IMR-90 (cell line): Measurements from ENCODE around the gene MDH1B. TPM values are rescaled to one million over a fixed set of nuclear protein-coding genes. Genes with fewer than 3 reads are reported as not detected.

Experiments used
- ATAC-seq: fragments of 200-7000 bp; cut with Tn5 transposase; 2 replicates; pipeline ENCODE4 v1.9.1; 2020; ENCODE audit warnings: low read depth, mild to moderate bottlenecking, moderate library complexity
- BruUV-seq: library from RNA; stranded (reverse); fragments of 400-500 nt; replicated peaks from 2 replicates; lab custom pipeline; 2021; lab: Mats Ljungman, UMichigan
- CTCF ChIA-PET: fragments of 300-600 bp; formaldehyde crosslinking; extraction: SDS; loops from one replicate; lab custom pipeline; 2021; ENCODE audit warnings: antibody characterized with exemption; lab: Yijun Ruan, JAX
- POLR2A ChIA-PET: fragments of 300-600 bp; sonication (Branson Sonifier 250); formaldehyde crosslinking; loops from one replicate; lab custom pipeline; 2022; ENCODE audit warnings: antibody characterized with exemption; ENCODE audit not compliant: unreplicated experiment; lab: Charles Lee
- DNase-seq: peaks from one replicate; pipeline ENCODE4 v3.0.0; 2013
- H2AFZ ChIP-seq: replicated peaks from 2 replicates; pipeline ENCODE3; 2013; ENCODE audit warnings: low read length, mild to moderate bottlenecking; ENCODE audit not compliant: poor library complexity
- H2AK5ac ChIP-seq: 2 replicates; pipeline ENCODE4 v1.6.1; 2013; ENCODE audit warnings: low read depth, low read length, inconsistent platforms
- H2AK9ac ChIP-seq: replicated peaks from 2 replicates; pipeline ENCODE3; 2013; ENCODE audit warnings: mild to moderate bottlenecking, low read depth, low read length, moderate library complexity; ENCODE audit not compliant: poor library complexity
- H2BK120ac ChIP-seq: 2 replicates; pipeline ENCODE4 v1.6.1; 2013; ENCODE audit warnings: low read depth, low read length, inconsistent platforms
- H2BK15ac ChIP-seq: 3 replicates; pipeline ENCODE4 v1.6.1; 2013; ENCODE audit warnings: low read depth, low read length, inconsistent platforms
- H2BK20ac ChIP-seq: 2 replicates; pipeline ENCODE4 v1.6.1; 2013; ENCODE audit warnings: low read depth, mild to moderate bottlenecking, inconsistent platforms, low read length, moderate library complexity
- H2BK5ac ChIP-seq: 2 replicates; pipeline ENCODE4 v1.6.1; 2013; ENCODE audit warnings: mild to moderate bottlenecking, low read depth, low read length, inconsistent platforms; ENCODE audit not compliant: poor library complexity, severe bottlenecking
- H3K14ac ChIP-seq: replicated peaks from 2 replicates; pipeline ENCODE4 v1.6.1; 2013; ENCODE audit warnings: low read depth, low read length, inconsistent platforms
- H3K18ac ChIP-seq: 2 replicates; pipeline ENCODE4 v1.6.1; 2013; ENCODE audit warnings: low read depth, low read length, control low read depth
- H3K23ac ChIP-seq: 2 replicates; pipeline ENCODE4 v1.6.1; 2013; ENCODE audit warnings: low read depth, low read length, inconsistent platforms
- H3K27ac ChIP-seq: 2 replicates; pipeline ENCODE4 v1.5.1; 2013; ENCODE audit warnings: mild to moderate bottlenecking, control low read depth, low read length; ENCODE audit not compliant: insufficient read depth
- H3K27me3 ChIP-seq: 2 replicates; pipeline ENCODE4 v1.6.1; 2013; ENCODE audit warnings: low read length; ENCODE audit not compliant: control insufficient read depth, insufficient read depth
- H3K36me3 ChIP-seq: 2 replicates; pipeline ENCODE4 v1.6.1; 2013; ENCODE audit warnings: low read length, mixed read lengths; ENCODE audit not compliant: control insufficient read depth, insufficient read depth
- H3K4ac ChIP-seq: 2 replicates; pipeline ENCODE4 v1.6.1; 2013; ENCODE audit warnings: low read depth, low read length, inconsistent platforms
- H3K4me1 ChIP-seq: 2 replicates; pipeline ENCODE4 v1.6.1; 2013; ENCODE audit warnings: low read length, mixed read lengths; ENCODE audit not compliant: control insufficient read depth, insufficient read depth
- H3K4me2 ChIP-seq: 2 replicates; pipeline ENCODE4 v1.6.1; 2013; ENCODE audit warnings: low read depth, mild to moderate bottlenecking, control low read depth, low read length, moderate library complexity
- H3K4me3 ChIP-seq: 2 replicates; pipeline ENCODE4 v1.5.1; 2013; ENCODE audit warnings: low read depth, mild to moderate bottlenecking, control low read depth, low read length, moderate library complexity; ENCODE audit not compliant: insufficient read depth
- H3K56ac ChIP-seq: 2 replicates; pipeline ENCODE4 v1.6.1; 2013; ENCODE audit warnings: low read length, inconsistent platforms; ENCODE audit not compliant: insufficient read depth; ENCODE audit errors: extremely low read depth
- H3K79me1 ChIP-seq, 2 experiments: 2 replicates each; pipeline ENCODE4 v1.6.1; 2013; ENCODE audit warnings: low read length in 2 of 2, inconsistent platforms in 1 of 2, low read depth in 1 of 2
- H3K9ac ChIP-seq: 2 replicates; pipeline ENCODE4 v1.6.1; 2013; ENCODE audit warnings: low read depth, low read length, control low read depth
- H3K9me1 ChIP-seq: 2 replicates; pipeline ENCODE4 v1.6.1; 2013; ENCODE audit warnings: low read length, inconsistent platforms; ENCODE audit not compliant: insufficient read depth
- H3K9me3 ChIP-seq: 2 replicates; pipeline ENCODE4 v1.6.1; 2013; ENCODE audit warnings: low read length; ENCODE audit not compliant: control insufficient read depth, insufficient read depth
- H4K20me1 ChIP-seq: 2 replicates; pipeline ENCODE4 v1.6.1; 2013; ENCODE audit warnings: low read length, inconsistent platforms; ENCODE audit not compliant: insufficient read depth
- H4K5ac ChIP-seq: 2 replicates; pipeline ENCODE4 v1.6.1; 2013; ENCODE audit warnings: mild to moderate bottlenecking, low read depth, low read length, control low read depth
- H4K8ac ChIP-seq, 2 experiments: 2 replicates each; pipeline ENCODE4 v1.6.1; 2013; ENCODE audit warnings: low read depth in 2 of 2, low read length in 2 of 2, control low read depth in 1 of 2, inconsistent platforms in 1 of 2
- H4K91ac ChIP-seq: 2 replicates; pipeline ENCODE4 v1.6.1; 2013; ENCODE audit warnings: low read depth, low read length, inconsistent platforms; ENCODE audit not compliant: insufficient read depth
- BHLHE40 ChIP-seq: fragments of 150-350 bp; IDR thresholded peaks from 2 replicates; pipeline ENCODE4 v1.6.1; 2016; ENCODE audit warnings: mild to moderate bottlenecking, low read depth, low read length
- CEBPB ChIP-seq: IDR thresholded peaks from 2 replicates; pipeline ENCODE4 v1.6.1; 2012; ENCODE audit warnings: low read depth, low read length, improper control_type of control experiment
- ELK1 ChIP-seq: fragments of 150-350 bp; IDR thresholded peaks from 2 replicates; pipeline ENCODE4 v1.6.1; 2016; ENCODE audit warnings: low read depth, mild to moderate bottlenecking, low read length, moderate library complexity, borderline replicate concordance
- FOS ChIP-seq: fragments of 150-350 bp; IDR thresholded peaks from 2 replicates; pipeline ENCODE4 v1.6.1; 2016; ENCODE audit warnings: low read depth, low read length
- MAZ ChIP-seq: IDR thresholded peaks from 2 replicates; pipeline ENCODE4 v1.6.1; 2012; ENCODE audit warnings: low read depth, mild to moderate bottlenecking, low read length, improper control_type of control experiment, moderate library complexity, borderline replicate concordance
- MXI1 ChIP-seq: IDR thresholded peaks from 2 replicates; pipeline ENCODE4 v1.6.1; 2012; ENCODE audit warnings: low read depth, mild to moderate bottlenecking, low read length, moderate library complexity, borderline replicate concordance
- NFE2L2 ChIP-seq: fragments of 150-350 bp; IDR thresholded peaks from 2 replicates; pipeline ENCODE4 v1.6.1; 2016; ENCODE audit warnings: low read depth, mild to moderate bottlenecking, low read length
- POLR2A ChIP-seq: IDR thresholded peaks from 2 replicates; pipeline ENCODE4 v1.6.1; 2012; ENCODE audit warnings: mild to moderate bottlenecking, low read depth, low read length
- RAD21 ChIP-seq: IDR thresholded peaks from 2 replicates; pipeline ENCODE4 v1.6.1; 2012; ENCODE audit warnings: low read length, improper control_type of control experiment
- RCOR1 ChIP-seq: IDR thresholded peaks from 2 replicates; pipeline ENCODE4 v1.6.1; 2012; ENCODE audit warnings: mild to moderate bottlenecking, low read length, improper control_type of control experiment; ENCODE audit not compliant: insufficient replicate concordance
- RFX5 ChIP-seq: IDR thresholded peaks from 2 replicates; pipeline ENCODE4 v1.8.0; 2012; ENCODE audit warnings: low read depth, mild to moderate bottlenecking, low read length, moderate library complexity
- USF2 ChIP-seq: fragments of 150-350 bp; IDR thresholded peaks from 2 replicates; pipeline ENCODE4 v1.6.1; 2017; ENCODE audit warnings: mild to moderate bottlenecking, antibody characterized with exemption, low read length, low read depth
- dilution Hi-C: fragments of 300-500 bp; cut with HindIII; formaldehyde crosslinking; loops from one replicate; pipeline ENCODE4 v1.14.3; 2018; ENCODE audit warnings: low sequenced_read_pairs; ENCODE audit not compliant: unreplicated experiment
- in situ Hi-C: fragments of 300-500 bp; cut with MboI; formaldehyde crosslinking; loops from 3 replicates; pipeline ENCODE4 v1.14.3; 2019; ENCODE audit warnings: low sequenced_read_pairs, inconsistent platforms, mixed read lengths
- intact Hi-C: fragments of 100-400 bp; cut with micrococcal nuclease; formaldehyde crosslinking; loops from 2 replicates; pipeline ENCODE4 v1.10.0; 2022
- polyA plus RNA-seq, 3 experiments: library from polyadenylated mRNA; depleted of rRNA; stranded (reverse); fragments of >200 nt; gene quantifications; 2 replicates each; pipeline ENCODE4 v1.2.3, GENCODE V29; 2012; ENCODE audit warnings: low replicate concordance in 1 of 3
- total RNA-seq: library from RNA; depleted of rRNA; stranded (reverse); fragments of >200 nt; gene quantifications from 2 replicates; pipeline ENCODE4 v1.2.3, GENCODE V29; 2012

The MDH1B gene
- total and polyA plus RNA-seq, 2 of the 4 experiments (the other 2 are of a cell fraction): 0.38 to 0.54 TPM

GRCh38 chr2:206696910-206697309 is 68.2 kb downstream of the MDH1B start:
- no peak overlapping the region for H3K27ac ChIP-seq
- no peaks in the 10 kb centered on the region for H3K36me3 ChIP-seq
- intact Hi-C loops (loop anchor here (10.0 kb wide), 2 partner anchors 928 to 1038 kb away; partner anchors contain the start of gene METTL21A), dilution Hi-C loops (no loop called here), in situ Hi-C loops (loop anchor here (10.0 kb wide), 1 partner anchor 778 kb away; no protein-coding TSS in a partner anchor)
- no TSS peak for BruUV-seq
- H4K20me1 ChIP-seq: no peaks in the 10 kb centered on the region
- H3K9ac ChIP-seq: no peak overlapping the region
- H3K4me1 ChIP-seq: no peaks in the 10 kb centered on the region
- H3K9me1 ChIP-seq: no peaks in the 10 kb centered on the region
- no peak overlapping the region for H3K4ac ChIP-seq
- DNase-seq (no peak), ATAC-seq (no peak)
- no peak overlapping the region for H3K4me2 ChIP-seq
- H3K56ac ChIP-seq: no peak overlapping the region
- H3K23ac ChIP-seq: no peak overlapping the region
- H2BK5ac ChIP-seq: no peak overlapping the region
- no peak overlapping the region for H3K18ac ChIP-seq
- H2BK15ac ChIP-seq: no peak overlapping the region
- no peaks in the 10 kb centered on the region for H3K79me1 ChIP-seq
- H3K14ac ChIP-seq: no peak overlapping the region
- POLR2A ChIA-PET: no interaction called here
- TF ChIP-seq NFE2L2: peak; percentile 78
- TF ChIP-seq USF2: no peak
- no peak for TF ChIP-seq MAZ
- TF ChIP-seq MXI1: no peak
- TF ChIP-seq POLR2A: no peak
- no peak for TF ChIP-seq RCOR1
- no peak for TF ChIP-seq BHLHE40
- no peak for TF ChIP-seq ELK1
- TF ChIP-seq RFX5: no peak
- no peak for TF ChIP-seq RAD21
- TF ChIP-seq CEBPB: no peak
- TF ChIP-seq FOS: peak; percentile 30; the same call in 1 of the 2 replicates
- H4K91ac ChIP-seq: no peak overlapping the region
- H4K8ac ChIP-seq: no peak overlapping the region
- H2BK120ac ChIP-seq: no peak overlapping the region
- CTCF ChIA-PET: interaction anchor here (0.9 kb wide), 1 partner anchor 11 kb away, joined by 3 read pairs; no protein-coding TSS in a partner anchor
- no peaks in the 10 kb centered on the region for H3K9me3 ChIP-seq
- H3K27me3 ChIP-seq: peaks cover 3% of the 10 kb centered on the region
- no peak overlapping the region for H2AK5ac ChIP-seq
- H2AK9ac ChIP-seq: no peak overlapping the region
- H4K5ac ChIP-seq: no peak overlapping the region
- no peak overlapping the region for H2AFZ ChIP-seq
- no peak overlapping the region for H2BK20ac ChIP-seq
- no peak overlapping the region for H3K4me3 ChIP-seq
